Astrocyte (in vitro differentiated cells and primary cell): ENCODE measurements around the gene TTL.

ENCODE experiments used
- CTCF ChIP-seq: IDR thresholded peaks from 2 replicates; pipeline ENCODE4 v1.5.1; 2011; ENCODE audit warnings: low read depth, mild to moderate bottlenecking, inconsistent platforms, low read length, moderate library complexity; ENCODE audit not compliant: insufficient read depth
- EZH2 ChIP-seq: IDR thresholded peaks from 2 replicates; pipeline ENCODE4 v1.6.1; 2012; ENCODE audit warnings: mild to moderate bottlenecking, low read length, inconsistent platforms; ENCODE audit not compliant: insufficient read depth

- no peak for TF ChIP-seq CTCF
- no peak for TF ChIP-seq EZH2
These were observed 519 bp downstream of the TTL start for GRCh38 chr2:112482309-112483041.
